Measurements from ENCODE around the gene PARM1.
"Not testable (repeated sequence)": the region's sequence is repeated elsewhere in the genome, so short reads cannot be mapped to it uniquely, and the experiment has no call there.

PARM1 gene

GRCh38 chr4:74944354-74944793 is 11.5 kb downstream of the PARM1 start:
- DNase-seq = no peak

- no peak for DNase-seq
These were observed 13.3 kb downstream of the PARM1 start for GRCh38 chr4:74946196-74946595.

- DNase-seq = no peak
These were observed 14.9 kb downstream of the PARM1 start for GRCh38 chr4:74947798-74948197.

- no peak for DNase-seq
These were observed 15.3 kb downstream of the PARM1 start for GRCh38 chr4:74948236-74948635.

GRCh38 chr4:74950200-74950599 is 17.3 kb downstream of the PARM1 start:
- no peak for DNase-seq

GRCh38 chr4:74950882-74951281 is 18.0 kb downstream of the PARM1 start:
- no peak for DNase-seq

- DNase-seq = no peak
These were observed 20.7 kb downstream of the PARM1 start for GRCh38 chr4:74953647-74954046.

- no peak for DNase-seq
These were observed 26.0 kb downstream of the PARM1 start for GRCh38 chr4:74958881-74959280.

GRCh38 chr4:74961230-74961629 is 28.3 kb downstream of the PARM1 start:
- no peak for DNase-seq

- no peak for DNase-seq
These were observed 29.7 kb downstream of the PARM1 start for GRCh38 chr4:74962584-74962983.

- no peak for DNase-seq
These were observed 31.4 kb downstream of the PARM1 start for GRCh38 chr4:74964311-74964710.

GRCh38 chr4:74967324-74967723 is 34.4 kb downstream of the PARM1 start:
- DNase-seq = no peak

- no peak for DNase-seq
These were observed 35.7 kb downstream of the PARM1 start for GRCh38 chr4:74968456-74969164.

GRCh38 chr4:74969507-74970474 is 36.9 kb downstream of the PARM1 start:
- no peak for DNase-seq

- no peak for DNase-seq
These were observed 37.7 kb downstream of the PARM1 start for GRCh38 chr4:74970577-74970976.

GRCh38 chr4:74971862-74972261 is 38.9 kb downstream of the PARM1 start:
- DNase-seq = no peak

GRCh38 chr4:74975082-74975481 is 42.2 kb downstream of the PARM1 start:
- no peak for DNase-seq

GRCh38 chr4:74975848-74976824 is 43.2 kb downstream of the PARM1 start:
- DNase-seq = no peak

GRCh38 chr4:74982546-74983252 is 49.8 kb downstream of the PARM1 start:
- no peak for DNase-seq

GRCh38 chr4:74983253-74983635 is 50.3 kb downstream of the PARM1 start:
- DNase-seq = no peak

GRCh38 chr4:74990276-74990875 is 57.5 kb downstream of the PARM1 start:
- no peak for DNase-seq

GRCh38 chr4:74994436-74994835 is 61.5 kb downstream of the PARM1 start:
- not testable (repeated sequence) for DNase-seq
